GM19035 (cell line): ENCODE data around the gene DMXL2.
"Not testable (repeated sequence)": the region's sequence is repeated elsewhere in the genome, so short reads cannot be mapped to it uniquely, and the experiment has no call there.

Experiments used
- ATAC-seq: cut with Tn5 transposase; IDR thresholded peaks from one replicate; pipeline ENCODE4 v1.9.1; 2021; ENCODE audit not compliant: unreplicated experiment

The DMXL2 gene

DNA sequence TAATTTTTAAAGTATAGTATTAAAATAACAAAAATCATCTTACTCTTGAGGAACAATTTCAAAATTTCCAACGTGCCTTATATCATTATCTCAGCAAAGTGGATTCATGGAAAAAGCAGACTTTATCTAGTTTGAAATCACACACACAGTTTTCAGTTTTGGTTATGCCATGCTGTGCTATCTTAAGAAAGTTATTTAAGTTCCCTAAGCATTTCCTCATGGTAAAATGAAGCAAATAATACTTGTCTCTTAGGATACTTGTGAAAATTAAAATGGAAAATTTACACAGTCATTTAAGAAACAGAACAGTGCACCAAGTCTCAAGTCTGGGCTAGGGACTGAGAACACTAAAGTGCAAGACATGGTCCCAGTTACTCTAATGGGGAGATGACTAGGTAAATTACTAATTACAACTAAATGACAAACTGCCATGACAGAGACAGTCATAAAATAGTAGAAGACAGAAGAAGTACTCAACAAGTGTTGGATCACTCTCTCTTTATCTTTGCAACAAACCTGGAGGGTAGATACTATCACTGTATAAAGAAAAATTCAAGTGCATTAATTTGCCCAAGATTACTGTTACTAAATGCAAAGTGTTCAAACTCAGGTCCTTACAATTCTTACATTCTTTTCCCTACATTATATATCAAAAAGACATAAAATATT lies 44.8 kb downstream of the DMXL2 start:
- no peak for ATAC-seq

DNA sequence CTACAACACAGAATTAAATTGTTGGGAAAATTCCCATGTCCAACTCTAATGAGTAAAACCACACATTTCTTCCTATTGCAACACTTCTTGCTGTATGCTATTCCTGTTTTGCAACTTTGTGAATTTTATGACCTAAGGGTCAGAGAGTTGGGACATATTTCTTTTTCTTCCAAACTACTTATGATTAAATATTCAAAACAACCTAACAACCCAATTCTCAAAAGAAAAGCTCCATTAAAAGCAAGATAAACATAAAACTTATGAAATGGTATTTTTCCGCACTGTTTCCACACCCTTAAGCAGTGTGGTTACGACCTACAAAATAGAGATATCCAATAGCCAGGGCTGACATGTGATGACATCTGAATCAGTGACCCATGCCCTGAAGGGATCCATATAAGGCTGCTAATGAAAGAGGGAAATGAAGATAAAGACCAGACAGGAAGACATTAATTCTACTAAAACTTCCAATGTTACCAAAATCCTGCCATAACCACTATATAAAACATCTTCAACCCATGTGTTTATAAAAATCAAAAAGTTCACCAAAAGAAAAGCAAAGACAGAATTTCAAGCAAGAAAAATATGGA lies 45.6 kb downstream of the DMXL2 start:
- ATAC-seq = no peak

DNA sequence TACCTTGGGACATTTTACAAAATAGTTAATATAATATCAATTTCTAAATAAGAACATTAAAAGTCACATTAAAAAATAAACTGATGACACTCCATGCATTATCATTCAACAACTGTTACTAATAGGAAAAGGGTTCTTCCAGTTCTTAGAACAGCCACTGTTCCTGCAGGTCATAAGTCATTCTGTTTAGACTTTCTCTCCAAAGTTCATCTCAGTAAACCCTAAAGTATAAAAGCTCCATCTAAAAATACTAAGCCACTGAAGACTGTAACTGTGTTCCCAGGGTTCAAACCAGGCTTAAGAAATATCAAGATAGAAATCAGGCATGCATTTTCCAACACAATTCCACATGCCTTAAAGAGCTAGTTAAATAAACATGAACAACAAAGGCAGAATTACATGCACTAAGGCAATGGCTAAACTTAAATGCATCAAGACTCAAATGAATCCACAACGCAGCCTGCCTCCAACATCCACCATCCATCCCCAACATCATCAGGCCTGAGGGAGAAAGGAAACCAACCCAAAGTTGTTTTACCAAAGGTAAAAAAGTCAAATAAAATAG lies 46.2 kb downstream of the DMXL2 start:
- ATAC-seq = no peak

DNA sequence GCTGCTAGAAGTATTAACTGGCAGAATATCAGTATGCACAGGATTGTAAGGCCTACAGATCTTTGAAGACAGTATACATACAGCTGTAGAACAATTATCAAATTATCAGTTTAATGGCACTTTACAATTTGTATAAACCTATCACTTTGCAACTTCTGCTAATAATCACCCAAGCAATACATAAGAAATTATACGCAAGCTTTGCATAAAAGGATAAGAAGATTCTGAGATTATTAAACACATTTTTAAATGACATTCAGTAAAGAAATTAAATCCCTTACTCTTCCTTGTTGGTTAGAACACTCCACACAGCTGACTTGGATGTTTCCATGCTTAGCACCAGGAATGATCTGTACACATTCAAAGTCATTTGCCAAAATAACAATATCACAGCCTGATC lies 46.8 kb downstream of the DMXL2 start:
- no peak for ATAC-seq

DNA sequence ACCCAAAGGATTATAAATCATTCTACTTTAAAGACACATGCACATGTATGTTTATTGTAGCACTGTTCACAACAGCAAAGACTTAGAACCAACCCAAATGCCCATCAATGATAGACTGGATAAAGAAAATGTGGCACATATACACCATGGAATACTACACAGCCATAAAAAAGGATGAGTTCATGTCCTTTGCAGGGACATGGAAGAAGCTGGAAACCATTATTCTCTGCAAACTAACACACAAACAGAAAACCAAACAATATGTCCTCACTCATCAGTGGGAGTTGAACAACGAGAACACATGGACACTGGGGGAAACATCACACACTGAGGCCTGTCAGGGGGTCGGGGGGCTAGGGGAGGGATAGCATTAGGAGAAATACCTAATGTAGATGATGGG lies 49.2 kb downstream of the DMXL2 start:
- ATAC-seq = not testable (repeated sequence)

DNA sequence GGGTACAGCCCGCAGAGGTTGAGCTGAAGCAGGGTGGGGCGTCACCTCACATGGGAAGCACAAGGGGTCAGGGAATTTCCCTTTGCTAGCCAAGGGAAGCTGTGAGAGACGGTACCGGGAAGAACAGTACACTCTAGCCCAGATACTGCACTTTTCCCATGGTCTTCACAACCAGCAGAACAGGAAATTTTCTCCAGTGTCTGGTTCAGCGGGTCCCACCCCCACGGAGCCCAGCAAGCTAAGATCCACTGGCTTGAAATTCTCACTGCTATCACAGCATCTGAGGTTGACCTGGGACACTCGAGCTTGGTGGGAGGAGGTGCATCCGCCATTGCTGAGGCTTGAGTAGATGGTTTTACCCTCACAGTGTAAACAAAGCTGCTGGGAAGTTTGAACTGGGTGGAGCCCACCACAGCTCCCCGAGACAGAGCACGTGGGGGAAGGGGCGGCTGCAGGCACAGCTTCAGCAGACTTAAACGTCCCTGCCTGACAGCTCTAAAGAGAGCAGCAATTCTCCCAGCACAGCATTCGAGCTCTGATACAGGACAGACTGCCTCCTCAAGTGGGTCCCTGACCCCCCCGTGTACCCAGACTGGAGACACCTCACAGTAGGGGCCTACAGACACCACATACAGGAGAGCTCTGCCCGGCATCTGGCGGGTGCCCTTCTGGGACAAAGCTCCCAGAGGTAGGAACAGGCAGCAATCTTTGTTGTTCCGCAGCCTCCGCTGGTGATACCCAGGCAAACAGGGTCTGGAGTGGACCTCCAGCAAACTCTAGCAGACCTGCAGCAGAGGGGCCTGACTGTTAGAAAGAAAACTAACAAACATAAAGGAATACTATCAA lies 53.4 kb downstream of the DMXL2 start:
- ATAC-seq = not testable (repeated sequence)

DNA sequence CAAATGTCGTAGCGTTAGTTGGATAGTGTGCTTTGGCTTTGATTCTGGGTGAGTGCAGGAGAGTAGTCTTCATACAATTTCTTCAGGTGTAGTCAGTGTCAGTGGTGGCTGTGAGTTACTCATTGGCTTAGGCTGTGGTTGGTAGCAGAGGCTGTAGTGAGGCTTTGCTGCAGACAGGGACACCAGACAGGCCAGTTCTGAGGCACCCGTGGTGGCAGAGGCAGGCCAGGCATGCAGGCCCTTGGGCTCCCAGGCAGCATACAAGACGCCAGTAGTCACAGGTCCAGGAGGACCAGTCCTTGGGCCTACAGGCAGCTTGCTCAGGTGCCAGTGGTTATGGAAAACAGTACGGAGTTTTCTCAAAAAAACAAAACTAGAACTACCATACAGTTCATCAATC lies 61.3 kb downstream of the DMXL2 start:
- no peak for ATAC-seq

DNA sequence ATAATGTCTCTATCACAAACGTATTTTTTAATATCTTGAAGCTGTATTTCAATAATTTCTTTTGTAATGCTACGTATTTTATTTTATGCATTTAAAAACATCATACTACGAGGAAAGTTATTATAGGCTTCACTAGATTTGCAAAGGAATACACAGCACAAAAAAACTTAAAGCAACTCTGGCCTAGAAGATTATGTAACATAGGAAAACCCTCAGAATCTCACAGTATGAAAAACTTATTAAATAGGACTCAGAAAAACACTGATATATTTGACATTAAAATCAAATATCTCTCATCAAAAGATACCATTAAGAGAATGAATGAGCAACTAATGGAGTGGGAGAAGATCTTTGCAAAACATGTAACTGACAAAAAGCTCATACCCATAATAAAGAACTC lies 63.7 kb downstream of the DMXL2 start:
- no peak for ATAC-seq

DNA sequence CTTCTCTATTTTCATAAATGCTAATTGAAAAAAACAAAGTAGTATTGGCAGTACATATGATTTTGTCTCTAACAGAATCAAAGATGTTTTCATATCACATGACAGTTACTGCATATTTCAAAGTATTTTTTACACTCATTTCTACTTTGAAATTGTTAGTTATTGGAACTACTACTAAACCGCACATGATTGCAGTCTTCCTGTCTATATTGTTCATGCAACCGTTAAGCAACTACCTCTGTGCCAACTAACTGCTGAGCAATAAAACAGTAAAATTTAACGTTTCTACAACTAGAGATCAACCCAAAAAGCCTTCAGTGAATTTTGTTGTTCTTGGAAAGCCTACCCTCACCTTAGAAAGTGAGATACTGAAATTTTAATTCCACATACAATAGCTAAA lies 64.2 kb downstream of the DMXL2 start:
- ATAC-seq = no peak

DNA sequence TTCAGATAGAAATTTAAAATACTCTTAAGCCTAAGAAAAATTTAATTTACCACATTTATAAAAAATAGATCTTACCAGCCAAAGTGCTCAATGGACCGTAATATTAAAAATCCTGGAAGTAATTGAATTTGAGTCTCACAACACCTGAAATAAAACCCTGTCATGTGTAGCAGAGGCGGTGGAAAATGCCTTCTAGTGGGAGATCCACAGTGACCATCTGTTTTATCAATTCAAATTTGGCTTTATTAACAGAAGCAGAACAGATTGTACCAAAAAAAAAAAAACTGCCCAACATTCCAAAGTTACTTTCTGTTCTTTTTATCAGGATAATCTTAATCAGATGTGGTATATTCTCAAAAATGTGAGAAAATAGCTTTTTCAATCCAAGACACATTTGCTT lies 71.7 kb downstream of the DMXL2 start:
- no peak for ATAC-seq

DNA sequence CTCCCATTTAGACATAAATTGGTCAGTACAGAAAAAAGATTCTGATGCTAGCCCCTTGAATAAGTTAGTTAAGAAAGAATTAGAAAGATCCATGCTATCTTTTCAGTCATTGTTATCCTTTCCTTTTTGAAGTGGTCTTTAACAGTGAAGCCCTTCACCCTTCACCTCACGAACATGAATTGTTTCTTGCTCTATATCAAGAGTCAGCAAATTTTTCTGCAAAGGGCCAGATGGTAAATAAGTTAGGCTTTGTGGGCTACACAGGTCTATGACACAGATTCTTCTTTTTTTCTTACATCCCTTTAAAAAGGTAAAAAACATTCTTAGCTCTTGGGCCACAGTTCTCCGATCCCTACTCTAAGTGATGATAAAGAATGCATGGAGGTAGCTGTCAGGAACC lies 74.9 kb downstream of the DMXL2 start:
- ATAC-seq = no peak

DNA sequence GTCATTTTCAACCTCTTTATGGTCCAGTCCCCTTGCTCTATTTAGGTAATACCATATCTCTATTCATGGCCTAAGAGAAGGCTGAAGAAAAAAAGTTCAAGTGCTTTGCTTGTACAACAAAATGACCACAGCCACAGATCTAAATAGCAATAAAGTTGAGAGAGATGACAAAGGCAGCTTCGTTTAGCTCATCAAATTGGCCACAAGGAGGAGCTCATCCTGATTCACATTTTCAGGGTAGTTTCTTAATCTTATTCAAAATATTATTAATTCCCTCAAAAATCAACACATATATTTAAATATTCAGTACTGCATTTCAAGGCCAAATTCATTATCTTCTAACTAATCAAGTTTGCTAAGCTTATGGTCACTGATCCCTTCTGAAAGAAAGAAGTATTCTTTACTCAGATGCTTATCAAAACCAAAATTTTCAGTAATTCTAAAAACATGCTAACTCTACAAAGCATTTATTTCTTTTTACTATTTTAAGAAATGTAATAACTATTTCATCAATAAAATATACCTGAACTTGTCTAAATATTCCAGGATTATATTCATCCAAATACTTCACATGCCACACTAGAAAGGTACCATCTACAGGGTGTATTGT lies 85.5 kb downstream of the DMXL2 start:
- no peak for ATAC-seq

DNA sequence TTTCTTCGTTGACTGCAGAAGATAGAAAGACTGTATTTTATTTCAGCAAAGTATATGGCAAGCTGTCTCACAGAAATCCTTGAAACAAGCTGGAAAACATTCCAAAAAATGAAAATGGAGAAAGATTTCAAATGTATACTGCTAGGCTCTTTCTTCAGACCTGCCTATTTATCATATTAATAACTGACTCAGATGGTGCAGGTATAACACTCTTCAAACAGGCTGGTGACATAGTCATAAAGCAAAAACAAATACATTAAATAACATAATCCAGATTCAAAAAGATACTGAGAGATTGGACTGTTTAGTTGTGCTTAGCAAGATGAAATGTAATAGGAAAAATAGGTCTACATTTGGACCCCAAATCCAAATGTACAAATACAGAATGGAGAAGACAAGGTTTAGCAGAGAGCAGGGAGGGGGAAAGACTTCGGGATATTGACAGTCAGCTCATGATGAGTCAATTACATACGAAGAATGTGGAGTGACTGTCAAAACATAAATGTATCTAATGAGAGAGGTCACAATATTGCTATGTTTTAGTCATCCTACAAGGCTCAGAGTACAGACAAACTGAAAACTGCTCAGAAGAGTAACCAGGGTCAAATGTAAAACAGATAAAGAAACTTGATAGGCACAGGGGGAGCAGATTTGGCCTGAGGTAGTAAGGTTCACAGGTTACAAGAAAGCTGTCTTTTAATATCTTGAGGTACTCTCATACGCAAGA lies 88.7 kb downstream of the DMXL2 start:
- ATAC-seq = no peak

DNA sequence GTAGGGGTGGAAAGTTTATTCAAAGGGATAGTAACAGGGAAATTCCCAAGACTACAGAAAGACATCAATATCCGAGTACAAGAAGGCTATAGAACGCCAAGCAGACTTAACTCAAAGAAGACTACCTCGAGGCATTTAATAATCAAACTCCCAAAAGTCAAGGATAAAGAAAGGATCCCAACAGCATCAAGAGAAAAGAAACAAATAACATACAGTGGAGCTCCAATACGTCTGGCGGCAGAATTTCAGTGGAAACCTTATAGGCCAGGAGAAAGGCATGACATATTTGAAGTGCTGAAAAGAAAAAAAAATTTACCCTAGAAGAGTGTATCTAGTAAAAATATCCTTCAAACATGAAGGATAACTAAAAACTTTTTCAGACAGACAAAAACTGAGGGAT lies 95.6 kb downstream of the DMXL2 start:
- no peak for ATAC-seq

DNA sequence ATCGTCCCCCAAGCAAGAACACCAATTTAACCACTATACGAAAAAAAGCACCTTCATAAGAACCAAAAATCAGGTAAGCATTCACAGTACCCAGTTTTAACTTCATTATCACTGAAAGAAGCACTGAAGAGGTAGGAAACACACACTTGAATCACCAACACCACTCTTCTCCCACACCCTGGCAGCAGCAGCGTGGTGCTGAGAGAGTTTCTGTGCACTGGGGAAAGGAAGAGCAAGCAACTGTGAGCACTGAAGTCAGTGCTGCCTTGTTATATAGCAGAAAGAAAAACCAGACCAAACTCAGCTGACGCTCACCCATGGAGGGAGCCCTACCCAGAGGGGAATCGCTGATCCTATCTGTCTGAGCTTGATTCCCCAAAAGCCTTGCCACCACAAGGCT lies 98.2 kb downstream of the DMXL2 start:
- ATAC-seq = no peak

DNA sequence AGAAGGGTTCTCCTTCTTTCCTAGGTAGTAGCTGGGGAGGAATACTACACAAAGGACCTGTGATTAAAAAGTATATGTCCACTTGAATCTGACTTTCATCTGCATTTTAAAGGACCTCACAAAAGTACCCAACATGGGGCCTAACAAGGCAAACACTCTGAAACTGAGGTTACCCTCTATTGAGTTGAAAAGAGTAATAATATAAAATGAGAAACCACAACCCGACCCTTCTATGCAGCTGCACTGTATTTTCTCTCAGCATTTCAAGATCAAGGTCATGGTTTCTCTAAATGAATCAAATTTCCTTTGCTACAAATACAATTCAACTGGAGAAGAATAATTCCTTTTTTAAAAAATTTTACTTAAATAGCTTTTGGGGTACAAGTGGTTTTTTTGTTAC lies 106.3 kb downstream of the DMXL2 start:
- no peak for ATAC-seq

DNA sequence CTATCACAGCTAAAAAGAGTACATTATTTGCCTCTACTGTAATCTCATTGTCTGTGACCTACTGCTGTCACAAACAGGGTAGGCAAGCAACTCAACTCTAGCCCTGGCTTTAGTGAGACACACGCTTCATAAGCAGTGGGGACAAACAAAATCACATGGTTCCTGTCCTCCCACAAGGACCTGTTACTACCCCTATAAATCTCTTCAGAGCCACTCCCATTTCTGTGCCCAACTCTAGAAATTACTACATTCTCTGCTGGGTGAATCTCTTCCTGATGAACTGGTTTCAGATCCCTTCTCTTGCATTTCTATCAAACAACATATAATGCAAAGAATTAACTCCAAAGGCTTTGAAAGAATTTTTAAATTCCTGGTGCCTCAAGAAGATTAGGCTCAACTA lies 117.3 kb downstream of the DMXL2 start:
- ATAC-seq = no peak

DNA sequence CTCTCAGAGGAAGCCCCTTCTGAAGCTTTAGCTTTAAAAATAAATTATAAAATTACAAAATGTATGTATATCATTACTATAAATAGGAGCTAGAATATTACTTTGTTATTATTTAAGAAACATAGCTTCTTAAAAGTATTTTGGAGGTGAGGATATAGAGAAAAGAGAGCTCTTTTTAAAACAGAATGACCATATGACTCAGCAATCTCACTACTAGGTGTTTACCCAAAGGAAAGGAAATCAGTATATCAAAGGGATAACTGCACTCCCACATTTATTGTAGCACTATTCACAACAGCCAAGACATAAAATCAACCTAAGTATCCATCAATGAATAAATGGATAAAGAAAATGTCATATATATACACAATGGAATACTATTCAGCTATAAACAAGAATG lies 119.6 kb downstream of the DMXL2 start:
- ATAC-seq = no peak

DNA sequence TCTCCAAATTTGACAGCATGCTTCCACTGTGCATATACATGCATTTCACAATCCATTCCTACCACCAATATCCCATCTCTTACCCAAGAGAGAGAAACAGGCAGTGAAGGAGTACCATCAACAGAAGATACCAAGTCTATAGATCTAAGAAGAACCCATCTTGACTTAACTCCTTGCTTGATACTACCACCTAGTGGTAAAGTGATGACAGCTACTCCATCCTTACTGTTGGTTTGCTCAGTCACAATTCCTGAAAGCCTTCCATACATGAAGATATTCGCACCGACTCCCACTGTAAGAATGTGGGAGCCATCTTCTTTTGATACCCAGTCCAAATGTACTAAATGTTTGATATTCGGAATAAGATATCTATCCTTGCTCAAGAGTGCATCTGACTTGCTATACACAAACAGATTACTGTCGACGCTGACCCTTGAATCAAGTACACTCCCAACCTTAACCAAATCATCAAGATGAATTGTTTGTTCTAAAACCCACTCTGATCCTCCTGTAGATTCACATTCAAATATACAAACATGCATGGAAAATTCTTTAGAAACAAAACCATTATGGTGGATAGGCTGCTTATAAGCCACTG lies 123.1 kb downstream of the DMXL2 start:
- peak; percentile 53 for ATAC-seq

DNA sequence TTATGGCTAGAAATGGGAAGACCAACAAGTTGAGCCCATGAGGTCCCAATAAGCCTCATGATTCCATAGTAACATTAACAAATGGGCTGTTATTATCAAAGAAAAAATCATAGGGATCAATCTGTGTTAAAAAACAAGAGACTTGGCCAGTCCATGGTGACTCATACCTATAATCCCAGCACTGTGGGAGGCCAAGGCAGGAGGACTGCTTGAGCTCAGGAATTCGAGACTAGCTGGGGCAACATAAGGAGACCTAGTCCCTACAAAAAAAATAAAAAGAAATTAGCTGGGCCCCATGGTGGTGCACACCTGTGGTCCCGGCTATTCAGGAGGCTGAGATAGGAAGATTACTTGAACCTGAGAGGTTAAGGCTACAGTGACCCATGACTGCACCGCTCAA lies 124.8 kb downstream of the DMXL2 start:
- ATAC-seq = no peak
